Fibroblast of skin of abdomen (primary cell): ENCODE measurements around the gene CCDC127.
"Not testable (repeated sequence)": the region's sequence is repeated elsewhere in the genome, so short reads cannot be mapped to it uniquely, and the experiment has no call there.

Source experiments
- DNase-seq: peaks from one replicate; pipeline ENCODE4 v3.0.0-alpha.2; 2013

Gene CCDC127

GRCh38 chr5:233426-233825 is 15.5 kb upstream of the CCDC127 start:
- DNase-seq, result not testable (repeated sequence)

GRCh38 chr5:231661-232060 is 13.7 kb upstream of the CCDC127 start:
- DNase-seq, result no peak

- no peak for DNase-seq
Measured at GRCh38 chr5:230711-231110, 12.8 kb upstream of the CCDC127 start.

- no peak for DNase-seq
Measured at GRCh38 chr5:228886-229285, 10.9 kb upstream of the CCDC127 start.

- not testable (repeated sequence) for DNase-seq
Measured at GRCh38 chr5:227375-227774, 9.4 kb upstream of the CCDC127 start.

GRCh38 chr5:225334-225733 is 7.4 kb upstream of the CCDC127 start:
- no peak for DNase-seq

GRCh38 chr5:223791-224190 is 5.8 kb upstream of the CCDC127 start:
- DNase-seq, result no peak

GRCh38 chr5:222951-223715 is 5.2 kb upstream of the CCDC127 start:
- not testable (repeated sequence) for DNase-seq

- no peak for DNase-seq
Measured at GRCh38 chr5:219991-220390, 2.0 kb upstream of the CCDC127 start.

- peak; percentile 23 for DNase-seq
Measured at GRCh38 chr5:219460-219863, 1.5 kb upstream of the CCDC127 start.

GRCh38 chr5:218457-219291 is 721 bp upstream of the CCDC127 start:
- peak; percentile 21 for DNase-seq

GRCh38 chr5:216076-216475 is 1.9 kb downstream of the CCDC127 start:
- DNase-seq, result not testable (repeated sequence)

GRCh38 chr5:215256-215655 is 2.7 kb downstream of the CCDC127 start:
- peak; percentile 28 for DNase-seq

GRCh38 chr5:213803-214395 is 4.1 kb downstream of the CCDC127 start:
- no peak for DNase-seq

GRCh38 chr5:208449-209114 is 9.4 kb downstream of the CCDC127 start:
- no peak for DNase-seq

- DNase-seq, result no peak
Measured at GRCh38 chr5:207599-207998, 10.4 kb downstream of the CCDC127 start.

GRCh38 chr5:206927-207536 is 10.9 kb downstream of the CCDC127 start:
- DNase-seq, result no peak

GRCh38 chr5:206406-206805 is 11.5 kb downstream of the CCDC127 start:
- DNase-seq, result no peak

- DNase-seq, result no peak
Measured at GRCh38 chr5:204966-205670, 12.8 kb downstream of the CCDC127 start.

GRCh38 chr5:204462-204861 is 13.5 kb downstream of the CCDC127 start:
- DNase-seq, result no peak

- DNase-seq, result no peak
Measured at GRCh38 chr5:204001-204400, 14.0 kb downstream of the CCDC127 start.
